Sigmoid colon (tissue), 7 donors: ENCODE data around the gene ACCS. TPM values are rescaled to one million over a fixed set of nuclear protein-coding genes. Genes with fewer than 3 reads are reported as not detected.
A peak's percentile ranks its signal among the peaks of the same experiment; 100 is the strongest.

Source experiments
- DNase-seq: peaks from one replicate; pipeline ENCODE4 v3.0.0-alpha.2; 2019
- H3K27ac ChIP-seq, 4 donors: fragments of 200-600 bp; sonication (generic); one replicate each; pipeline ENCODE4 v1.5.1; 2016 to 2019; ENCODE audit warnings: mild to moderate bottlenecking in 1 of 4
- H3K27me3 ChIP-seq, 3 donors: fragments of 200-600 bp; sonication (generic); one replicate each; pipeline ENCODE4 v1.5.1; 2019; ENCODE audit warnings: mild to moderate bottlenecking in 1 of 3
- H3K36me3 ChIP-seq, 4 donors: fragments of 200-600 bp; sonication (generic); one replicate each; pipeline ENCODE4 v1.5.1; 2016 to 2019
- H3K4me1 ChIP-seq, 4 donors: fragments of 200-600 bp; sonication (generic); one replicate each; pipeline ENCODE4 v1.5.1; 2017 to 2019
- H3K4me3 ChIP-seq, 4 donors: fragments of 200-600 bp; sonication (generic); one replicate each; pipeline ENCODE4 v1.5.1; 2017 to 2019; ENCODE audit warnings: mild to moderate bottlenecking in 2 of 4, moderate library complexity in 1 of 4
- H3K9me3 ChIP-seq, 4 donors: fragments of 200-600 bp in 3 of 4; sonication (generic) in 3 of 4; one replicate each; pipeline versions ENCODE4 v1.5.1 to v1.6.1; 2013 to 2019
- EP300 ChIP-seq, 4 donors: sonication (generic); formaldehyde crosslinking; IDR thresholded peaks; one replicate each; pipeline ENCODE4 v1.6.1; 2017; ENCODE audit warnings: antibody characterized with exemption in 4 of 4
- POLR2A ChIP-seq, 2 donors: fragments of 450-650 bp; IDR thresholded peaks; one replicate each; pipeline ENCODE4 v1.6.1; 2016; ENCODE audit warnings: antibody characterized with exemption in 2 of 2, mild to moderate bottlenecking in 2 of 2, moderate library complexity in 2 of 2
- POLR2AphosphoS5 ChIP-seq, 4 donors: sonication (generic); formaldehyde crosslinking; IDR thresholded peaks; one replicate each; pipeline ENCODE4 v1.6.1; 2017; ENCODE audit warnings: antibody characterized with exemption in 4 of 4
- WGBS, 2 donors: extraction: QIAGEN DNeasy Blood & Tissue Kit; methylation state at CpG; one replicate each; pipeline ENCODE4 v1.1.7; 2013; 5-methylcytosine and 5-hydroxymethylcytosine counted together
- intact Hi-C: fragments of 100-400 bp; cut with DNase I; formaldehyde crosslinking; loops from one replicate; pipeline ENCODE4 v1.15.1; 2023
- polyA plus RNA-seq, 3 donors: library from polyadenylated mRNA; stranded (reverse); fragments of 200-250 nt; gene quantifications; one replicate each; pipeline ENCODE4 v1.2.3, GENCODE V29; 2013
- total RNA-seq, 4 donors: library from RNA; depleted of rRNA; stranded (reverse); fragments of >200 nt; gene quantifications; one replicate each; pipeline ENCODE4 v1.1.0, GENCODE V29; 2016
- TF ChIP-seq, protein P1 (sequence below), 4 experiments: fragments of 450-650 bp in 3 of 4; fragments of 200-600 bp in 1 of 4; IDR thresholded peaks; one replicate each; pipeline ENCODE4 v1.5.1; 2016 to 2019; ENCODE audit warnings: antibody characterized with exemption in 4 of 4, mild to moderate bottlenecking in 3 of 4, moderate library complexity in 2 of 4
- donor health status: healthy with polysubstance abuse.
- donor health status: Bipolar disorder and iron deficiency.
- donor health status: healthy.

ACCS gene
- total and polyA plus RNA-seq, 7 donors: 1.8 to 52.6 (median 11.4) TPM

GRCh38 chr11:44088871-44089270 lies 22.8 kb downstream of the ACCS start:
- intact Hi-C loops: no loop called here
- H3K4me3 ChIP-seq: no peak overlapping the region
- no peaks in the 10 kb centered on the region for H3K9me3 ChIP-seq
- no peaks in the 10 kb centered on the region for H3K27me3 ChIP-seq
- WGBS, 2 donors: 89 to 93% methylated on average over 4 of the region's 4 CpGs
- H3K4me1 ChIP-seq: peaks cover 0 to 6% (median 3%) of the 10 kb centered on the region in 4 donors
- H3K36me3 ChIP-seq: no peaks in the 10 kb centered on the region
- TF ChIP-seq POLR2A (IDR thresholded peaks at IDR 0.05): no peak
- DNase-seq: no peak
- H3K27ac ChIP-seq: no peak overlapping the region

DNA sequence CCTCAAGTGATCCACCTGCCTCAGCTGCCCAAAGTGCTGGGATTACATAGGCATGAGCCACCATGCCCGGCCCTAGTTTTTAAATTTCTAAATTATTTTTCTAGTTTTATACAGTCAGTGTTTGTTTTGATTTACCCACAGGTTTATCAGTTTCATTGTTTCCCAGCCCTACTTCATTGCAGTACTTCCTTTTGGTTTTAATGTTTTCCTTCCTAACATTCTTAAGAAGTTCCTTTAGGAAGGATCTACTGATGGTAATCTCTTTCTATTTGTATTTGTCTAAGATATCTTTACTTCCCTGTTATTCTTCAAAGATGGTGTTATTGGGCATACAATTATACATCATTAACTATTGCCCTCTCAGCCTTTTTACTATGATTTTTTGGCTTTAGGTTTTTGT lies 24.5 kb downstream of the ACCS start:
- no peak for DNase-seq
- H3K4me1 ChIP-seq: peaks cover 0 to 10% (median 4%) of the 10 kb centered on the region in 4 donors
- intact Hi-C loops: loop anchor here (10.0 kb wide), 3 partner anchors 194 to 824 kb away; no protein-coding TSS in a partner anchor
- H3K27me3 ChIP-seq: no peaks in the 10 kb centered on the region
- no peaks in the 10 kb centered on the region for H3K36me3 ChIP-seq
- H3K27ac ChIP-seq: no peak overlapping the region
- WGBS, 2 donors: 92 to 97% methylated on average over 1 of the region's 1 CpG
- TF ChIP-seq EP300 (IDR thresholded peaks at IDR 0.05) (no peak), POLR2A (IDR thresholded peaks at IDR 0.05) (no peak), POLR2AphosphoS5 (IDR thresholded peaks at IDR 0.05) (no peak)
- TF ChIP-seq, protein P1, sequence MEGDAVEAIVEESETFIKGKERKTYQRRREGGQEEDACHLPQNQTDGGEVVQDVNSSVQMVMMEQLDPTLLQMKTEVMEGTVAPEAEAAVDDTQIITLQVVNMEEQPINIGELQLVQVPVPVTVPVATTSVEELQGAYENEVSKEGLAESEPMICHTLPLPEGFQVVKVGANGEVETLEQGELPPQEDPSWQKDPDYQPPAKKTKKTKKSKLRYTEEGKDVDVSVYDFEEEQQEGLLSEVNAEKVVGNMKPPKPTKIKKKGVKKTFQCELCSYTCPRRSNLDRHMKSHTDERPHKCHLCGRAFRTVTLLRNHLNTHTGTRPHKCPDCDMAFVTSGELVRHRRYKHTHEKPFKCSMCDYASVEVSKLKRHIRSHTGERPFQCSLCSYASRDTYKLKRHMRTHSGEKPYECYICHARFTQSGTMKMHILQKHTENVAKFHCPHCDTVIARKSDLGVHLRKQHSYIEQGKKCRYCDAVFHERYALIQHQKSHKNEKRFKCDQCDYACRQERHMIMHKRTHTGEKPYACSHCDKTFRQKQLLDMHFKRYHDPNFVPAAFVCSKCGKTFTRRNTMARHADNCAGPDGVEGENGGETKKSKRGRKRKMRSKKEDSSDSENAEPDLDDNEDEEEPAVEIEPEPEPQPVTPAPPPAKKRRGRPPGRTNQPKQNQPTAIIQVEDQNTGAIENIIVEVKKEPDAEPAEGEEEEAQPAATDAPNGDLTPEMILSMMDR (IDR thresholded peaks at IDR 0.05): no peak
- no peaks in the 10 kb centered on the region for H3K9me3 ChIP-seq
- no peak overlapping the region for H3K4me3 ChIP-seq

- WGBS, 2 donors: 26 to 31% methylated on average over 11 of the region's 11 CpGs
- DNase-seq: peak; percentile 91
- H3K27me3 ChIP-seq: no peaks in the 10 kb centered on the region
- intact Hi-C loops: loop anchor here (1.0 to 10.0 kb wide), 4 partner anchors 190 to 820 kb away; no protein-coding TSS in a partner anchor
- TF ChIP-seq, protein P1 (IDR thresholded peaks at IDR 0.05): peak; percentile 39 to 73 (median 40)
- TF ChIP-seq EP300 (IDR thresholded peaks at IDR 0.05): no peak
- H3K27ac ChIP-seq: no peak overlapping the region
- H3K36me3 ChIP-seq: peaks cover 0 to under 1% (median 0%) of the 10 kb centered on the region in 4 donors
- no peaks in the 10 kb centered on the region for H3K9me3 ChIP-seq
- H3K4me3 ChIP-seq: no peak overlapping the region
- H3K4me1 ChIP-seq: peaks cover 0 to 21% (median 14%) of the 10 kb centered on the region in 4 donors
Observed at GRCh38 chr11:44094260-44094868, 28.3 kb downstream of the ACCS start.

- 0 to 1% methylated on average over 83 of the region's 83 CpGs for WGBS, 2 donors
- intact Hi-C loops: loop anchor here (10.0 kb wide), 3 partner anchors 189 to 819 kb away; no protein-coding TSS in a partner anchor
- H3K27ac ChIP-seq: peak within 1 kb of the TSS; percentile 76 to 83 (median 80)
- no peaks in the 10 kb centered on the region for H3K27me3 ChIP-seq
- no peaks in the 10 kb centered on the region for H3K9me3 ChIP-seq
- H3K4me1 ChIP-seq: peaks cover 0 to 21% (median 14%) of the 10 kb centered on the region in 4 donors
- H3K36me3 ChIP-seq: peaks cover 0 to 6% (median 0%) of the 10 kb centered on the region in 4 donors
- peak; percentile 94 for DNase-seq
- TF ChIP-seq, protein P1 (IDR thresholded peaks at IDR 0.05): peak; percentile 64 to 91 (median 80)
- TF ChIP-seq EP300 (IDR thresholded peaks at IDR 0.05) (no peak), POLR2AphosphoS5 (IDR thresholded peaks at IDR 0.05) (peak; percentile 25 to 79 (median 70))
- H3K4me3 ChIP-seq: peak within 1 kb of the TSS; percentile 61 to 93 (median 70)
Observed at GRCh38 chr11:44095506-44096359, 29.7 kb downstream of the ACCS start, which contains the start of gene EXT2. Gene EXT2, plus strand, starts transcription at chr11:44095678. Its CDS starts 12,035 bp downstream, at chr11:44107713.
